Mammary epithelial cell (primary cell): ENCODE data around the gene TRABD2B.

ENCODE experiments used
- EZH2 ChIP-seq: IDR thresholded peaks from 2 replicates; pipeline ENCODE4 v1.6.1; 2012; ENCODE audit warnings: low read length, inconsistent platforms, borderline replicate concordance
- TF ChIP-seq, protein P1 (sequence below), 2 donors: IDR thresholded peaks in 1 of 2; conservative IDR thresholded peaks in 1 of 2; 2 replicates each; pipeline ENCODE4 v1.5.1; 2011 to 2012; ENCODE audit warnings: inconsistent platforms in 2 of 2, low read length in 2 of 2, mild to moderate bottlenecking in 2 of 2, control low read depth in 1 of 2, low read depth in 1 of 2; ENCODE audit not compliant: insufficient read depth in 1 of 2; ENCODE audit errors: extremely low read depth in 1 of 2

DNA sequence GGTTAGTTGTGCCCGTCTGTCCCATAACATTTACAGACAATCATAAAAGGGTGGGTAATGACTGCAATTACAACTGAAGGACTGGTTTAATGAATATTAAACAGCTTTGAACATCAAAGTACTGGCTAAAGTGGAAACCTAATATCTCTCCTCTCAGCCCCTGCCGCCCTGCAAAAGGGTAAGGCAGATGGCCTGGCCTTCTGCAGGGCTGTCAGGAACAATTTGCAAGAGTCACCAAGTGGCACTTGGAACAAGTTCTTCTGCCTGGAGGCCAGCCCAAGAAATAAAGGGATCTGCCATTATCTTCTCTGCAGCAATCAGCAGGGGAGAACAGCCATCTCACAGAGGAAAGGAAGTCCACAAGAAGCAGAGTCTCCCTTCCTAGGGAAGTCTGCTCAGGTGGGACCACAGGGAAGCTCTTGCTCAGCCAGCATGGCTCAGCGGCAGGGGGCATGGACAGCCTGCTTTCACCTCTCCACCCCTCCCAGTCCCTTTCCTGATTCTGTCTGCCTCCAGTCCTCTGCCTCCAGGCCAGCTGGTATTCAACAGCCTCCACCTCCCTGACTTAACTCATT is 96.1 kb downstream of the TRABD2B start:
- TF ChIP-seq, protein P1, sequence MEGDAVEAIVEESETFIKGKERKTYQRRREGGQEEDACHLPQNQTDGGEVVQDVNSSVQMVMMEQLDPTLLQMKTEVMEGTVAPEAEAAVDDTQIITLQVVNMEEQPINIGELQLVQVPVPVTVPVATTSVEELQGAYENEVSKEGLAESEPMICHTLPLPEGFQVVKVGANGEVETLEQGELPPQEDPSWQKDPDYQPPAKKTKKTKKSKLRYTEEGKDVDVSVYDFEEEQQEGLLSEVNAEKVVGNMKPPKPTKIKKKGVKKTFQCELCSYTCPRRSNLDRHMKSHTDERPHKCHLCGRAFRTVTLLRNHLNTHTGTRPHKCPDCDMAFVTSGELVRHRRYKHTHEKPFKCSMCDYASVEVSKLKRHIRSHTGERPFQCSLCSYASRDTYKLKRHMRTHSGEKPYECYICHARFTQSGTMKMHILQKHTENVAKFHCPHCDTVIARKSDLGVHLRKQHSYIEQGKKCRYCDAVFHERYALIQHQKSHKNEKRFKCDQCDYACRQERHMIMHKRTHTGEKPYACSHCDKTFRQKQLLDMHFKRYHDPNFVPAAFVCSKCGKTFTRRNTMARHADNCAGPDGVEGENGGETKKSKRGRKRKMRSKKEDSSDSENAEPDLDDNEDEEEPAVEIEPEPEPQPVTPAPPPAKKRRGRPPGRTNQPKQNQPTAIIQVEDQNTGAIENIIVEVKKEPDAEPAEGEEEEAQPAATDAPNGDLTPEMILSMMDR (conservative IDR thresholded peaks at IDR 0.05 in 1 of 2, IDR thresholded peaks at IDR 0.05 in 1 of 2; ENCODE audit: extremely low read depth in 1 of 2, insufficient read depth in 1 of 2, low read depth in 1 of 2, low read length in 2 of 2) = no peak
- TF ChIP-seq EZH2 = no peak
